Naive thymus-derived CD4-positive, alpha-beta T cell (primary cell): ENCODE results near the gene STAT4. TPM values are rescaled to one million over a fixed set of nuclear protein-coding genes. Genes with fewer than 3 reads are reported as not detected.

Experiments used
- ATAC-seq: fragments of 150-1000 bp; cut with Tn5 transposase; 2 replicates; pipeline ENCODE4 v1.10.0; 2021; ENCODE audit warnings: mild to moderate bottlenecking, moderate library complexity
- CTCF ChIA-PET: fragments of 350-600 bp; sonication (Branson Sonifier 250); formaldehyde crosslinking; loops from one replicate; lab custom pipeline; 2021; ENCODE audit warnings: antibody characterized with exemption; lab: Charles Lee
- POLR2A ChIA-PET: fragments of 350-600 bp; sonication (Branson Sonifier 250); formaldehyde crosslinking; loops from one replicate; lab custom pipeline; 2021; ENCODE audit warnings: antibody characterized with exemption, inconsistent platforms; lab: Charles Lee
- DNase-seq, 9 donors: peaks; one replicate each; pipeline versions ENCODE4 v3.0.0 to v3.0.0-alpha.2; 2020 to 2022; ENCODE audit warnings: mixed read lengths in 1 of 9
- H3K27ac ChIP-seq: one replicate; pipeline ENCODE4 v1.7.0; 2013; ENCODE audit warnings: mild to moderate bottlenecking, low read depth, low read length, moderate library complexity
- H3K27me3 ChIP-seq, 2 donors: one replicate each; pipeline ENCODE4 v1.7.0; 2013; ENCODE audit warnings: low read length in 2 of 2, mild to moderate bottlenecking in 2 of 2, moderate library complexity in 2 of 2; ENCODE audit not compliant: control insufficient read depth in 2 of 2, insufficient read depth in 2 of 2
- H3K36me3 ChIP-seq, 3 experiments: 1 replicate in 2 of 3; 2 replicates in 1 of 3; pipeline ENCODE4 v1.7.0; 2013; ENCODE audit warnings: low read length in 3 of 3, mild to moderate bottlenecking in 3 of 3, moderate library complexity in 1 of 3; ENCODE audit not compliant: insufficient read depth in 3 of 3, control insufficient read depth in 2 of 3
- H3K4me1 ChIP-seq, 2 donors: one replicate each; pipeline ENCODE4 v1.7.0; 2013; ENCODE audit warnings: low read length in 2 of 2, mild to moderate bottlenecking in 2 of 2, moderate library complexity in 1 of 2; ENCODE audit not compliant: control insufficient read depth in 2 of 2, insufficient read depth in 2 of 2
- H3K4me3 ChIP-seq: 2 replicates; pipeline ENCODE4 v1.7.0; 2013; ENCODE audit warnings: mild to moderate bottlenecking, low read length
- H3K9me3 ChIP-seq, 3 experiments: 1 replicate in 2 of 3; 2 replicates in 1 of 3; pipeline ENCODE4 v1.7.0; 2013; ENCODE audit warnings: low read length in 3 of 3; ENCODE audit not compliant: control insufficient read depth in 2 of 3
- H3K27ac Mint-ChIP-seq, 9 donors: one replicate each; pipeline ENCODE4 v1.8.0; 2020 to 2022; ENCODE audit warnings: mixed read lengths in 9 of 9, mild to moderate bottlenecking in 8 of 9, moderate library complexity in 5 of 9, inconsistent platforms in 2 of 9
- H3K27me3 Mint-ChIP-seq, 5 donors: one replicate each; pipeline ENCODE4 v1.8.0; 2021 to 2022; ENCODE audit warnings: mixed read lengths in 5 of 5, mild to moderate bottlenecking in 1 of 5
- H3K36me3 Mint-ChIP-seq, 5 donors: one replicate each; pipeline ENCODE4 v1.8.0; 2020 to 2022; ENCODE audit warnings: mixed read lengths in 5 of 5, mild to moderate bottlenecking in 3 of 5, inconsistent platforms in 1 of 5
- H3K4me1 Mint-ChIP-seq, 7 donors: one replicate each; pipeline ENCODE4 v1.8.0; 2020 to 2022; ENCODE audit warnings: mixed read lengths in 7 of 7, mild to moderate bottlenecking in 3 of 7, inconsistent platforms in 1 of 7
- H3K4me3 Mint-ChIP-seq, 10 donors: one replicate each; pipeline ENCODE4 v1.8.0; 2020 to 2022; ENCODE audit warnings: mild to moderate bottlenecking in 10 of 10, mixed read lengths in 10 of 10, moderate library complexity in 6 of 10, inconsistent platforms in 2 of 10
- H3K9me3 Mint-ChIP-seq, 11 donors: one replicate each; pipeline ENCODE4 v1.8.0; 2020 to 2022; ENCODE audit warnings: mixed read lengths in 11 of 11, mild to moderate bottlenecking in 4 of 11, inconsistent platforms in 1 of 11, moderate library complexity in 1 of 11
- intact Hi-C, 2 donors: fragments of 100-400 bp; cut with micrococcal nuclease; formaldehyde crosslinking; loops; one replicate each; pipeline ENCODE4 v1.15.1; 2023
- polyA plus RNA-seq, 2 donors: library from polyadenylated mRNA; unstranded; fragments of 300-500 nt; fragmentation: Illumina TruSeq; gene quantifications; one replicate each; pipeline ENCODE4 v1.2.3, GENCODE V29; 2021
- total RNA-seq, 6 experiments: library from RNA in 5 of 6; stranded (reverse) in 5 of 6; gene quantifications; 1 replicate in 5 of 6; 2 replicates in 1 of 6; pipeline ENCODE4 v1.2.3 and lab custom pipeline; 2021 to 2026

STAT4 gene
- total and polyA plus RNA-seq, 7 experiments from 2014 or later: 52.4 to 132 (median 114) TPM

GRCh38 chr2:191010887-191011885, 139.6 kb downstream of the STAT4 start:
- Mint-ChIP-seq H3K9me3 (peaks cover 0 to 6% (median 0%) of the 10 kb centered on the region in 11 donors), H3K27me3 (no peaks in the 10 kb centered on the region), H3K27ac (peak overlapping the region in 4 of 9 donors; percentile 74 to 89 (median 80)), H3K4me1 (peaks cover 36 to 57% (median 53%) of the 10 kb centered on the region in 7 donors), H3K4me3 (no peak overlapping the region), H3K36me3 (peaks cover 8 to 40% (median 38%) of the 10 kb centered on the region in 5 donors)
- Histone ChIP-seq H3K36me3 (peaks cover 24 to 32% (median 26%) of the 10 kb centered on the region in 3 experiments), H3K4me3 (peak overlapping the region; percentile 69), H3K9me3 (no peaks in the 10 kb centered on the region), H3K27me3 (no peaks in the 10 kb centered on the region), H3K4me1 (peaks cover 58 to 67% of the 10 kb centered on the region in 2 donors), H3K27ac (peak overlapping the region; percentile 87)
- intact Hi-C loops: loop anchor here (1.0 to 5.0 kb wide), 6 partner anchors 9 to 1249 kb away; partner anchors contain the start of genes NAB1 (in 1 of the 2), NEMP2 (in 1 of the 2) and OSGEPL1 (in 1 of the 2)
- ATAC-seq: no peak
- ChIA-PET POLR2A (interaction anchor here (0.6 to 6.6 kb wide), 14 partner anchors 9 to 130 kb away, joined by 3 to 58 read pairs (median 4); partner anchors contain the start of gene GLS), CTCF (interaction anchor here (0.6 to 2.3 kb wide), 3 partner anchors 9 to 18 kb away, joined by 3 to 10 read pairs (median 7); no protein-coding TSS in a partner anchor)
- DNase-seq: no peak

GRCh38 chr2:191009541-191010374, 141.0 kb downstream of the STAT4 start:
- Mint-ChIP-seq H3K36me3 (peaks cover 15 to 54% (median 50%) of the 10 kb centered on the region in 5 donors), H3K4me1 (peaks cover 36 to 69% (median 63%) of the 10 kb centered on the region in 7 donors), H3K4me3 (peak overlapping the region in 9 of 10 donors; percentile 12 to 78 (median 55)), H3K9me3 (peaks cover 0 to 7% (median 0%) of the 10 kb centered on the region in 11 donors), H3K27me3 (no peaks in the 10 kb centered on the region), H3K27ac (peak overlapping the region; percentile 40 to 90 (median 73))
- ChIA-PET CTCF (interaction anchor here (2.3 kb wide), 1 partner anchor 19 kb away, joined by 10 read pairs; no protein-coding TSS in a partner anchor), POLR2A (interaction anchor here (3.0 to 6.6 kb wide), 2 partner anchors 14 to 26 kb away, joined by 9 to 58 read pairs; no protein-coding TSS in a partner anchor)
- Histone ChIP-seq H3K9me3 (no peaks in the 10 kb centered on the region), H3K36me3 (peaks cover 38 to 46% (median 39%) of the 10 kb centered on the region in 3 experiments), H3K4me1 (peaks cover 52 to 70% of the 10 kb centered on the region in 2 donors), H3K27me3 (no peaks in the 10 kb centered on the region), H3K27ac (peak overlapping the region; percentile 46), H3K4me3 (no peak overlapping the region)
- intact Hi-C loops: loop anchor here (5.0 kb wide), 4 partner anchors 32 to 1247 kb away; partner anchors contain the start of genes NAB1 (in 1 of the 2), NEMP2 (in 1 of the 2) and OSGEPL1 (in 1 of the 2)
- ATAC-seq (no peak), DNase-seq (no peak)

GRCh38 chr2:191008286-191008685, 142.5 kb downstream of the STAT4 start:
- peak overlapping the region in 8 of 9 donors; percentile 58 to 92 (median 80) for H3K27ac Mint-ChIP-seq
- Histone ChIP-seq H3K9me3 (no peaks in the 10 kb centered on the region), H3K27me3 (no peaks in the 10 kb centered on the region), H3K36me3 (peaks cover 47 to 61% (median 54%) of the 10 kb centered on the region in 3 experiments), H3K4me3 (no peak overlapping the region), H3K4me1 (peaks cover 46 to 66% of the 10 kb centered on the region in 2 donors), H3K27ac (peak overlapping the region; percentile 33)
- ChIA-PET CTCF (no interaction called here), POLR2A (interaction anchor here (0.6 to 1.3 kb wide), 9 partner anchors 14 to 502 kb away, joined by 3 to 6 read pairs (median 3); partner anchors contain the start of gene GLS)
- no peak for ATAC-seq
- intact Hi-C loops: no loop called here
- H3K36me3 Mint-ChIP-seq: peaks cover 20 to 69% (median 65%) of the 10 kb centered on the region in 5 donors
- peaks cover 43 to 83% (median 77%) of the 10 kb centered on the region in 7 donors for H3K4me1 Mint-ChIP-seq
- H3K9me3 Mint-ChIP-seq: peaks cover 0 to 18% (median 3%) of the 10 kb centered on the region in 11 donors
- peak overlapping the region in 9 of 10 donors; percentile 12 to 74 (median 66) for H3K4me3 Mint-ChIP-seq
- H3K27me3 Mint-ChIP-seq: no peaks in the 10 kb centered on the region
- DNase-seq: no peak

DNA sequence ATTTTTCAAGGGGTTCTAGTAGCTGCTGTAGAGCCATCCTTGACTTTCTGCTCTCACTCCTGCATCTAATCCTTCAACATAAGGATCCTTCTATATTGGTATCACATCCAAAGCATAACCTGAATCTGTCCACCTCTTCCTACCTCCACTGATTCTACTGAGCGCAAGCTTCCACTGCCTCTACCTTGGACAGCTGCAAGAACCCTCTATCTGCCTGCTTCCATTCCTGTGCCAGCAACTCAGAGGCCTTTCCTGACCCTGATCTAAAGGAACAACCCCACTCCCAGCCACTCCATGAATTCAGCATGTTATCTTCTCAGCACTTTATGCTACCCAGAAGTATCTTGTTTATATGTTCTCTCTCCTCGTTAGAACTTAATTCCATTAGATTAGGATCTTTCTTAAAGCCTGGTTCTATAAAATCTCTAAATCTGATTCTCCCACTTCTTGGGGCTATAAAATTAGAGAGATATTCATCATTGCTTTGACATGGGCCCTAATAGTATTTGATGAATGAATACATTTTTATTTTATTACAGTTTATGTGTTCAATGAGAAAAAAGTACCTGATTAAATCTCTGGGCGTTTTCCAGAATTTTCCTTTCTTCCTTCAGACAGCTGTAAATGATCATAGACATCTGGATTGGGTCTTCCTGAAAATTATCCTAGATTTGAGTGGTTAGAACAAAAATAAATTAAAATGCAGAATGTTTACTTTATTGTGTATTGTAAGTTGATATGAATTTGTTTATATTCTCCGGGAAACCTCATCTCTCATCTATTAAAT, 143.6 kb downstream of the STAT4 start:
- CTCF ChIA-PET: no interaction called here
- H3K36me3 ChIP-seq: peaks cover 58 to 72% (median 64%) of the 10 kb centered on the region in 3 experiments
- H3K4me3 Mint-ChIP-seq: peak overlapping the region in 9 of 10 donors; percentile 3 to 68 (median 59)
- peak overlapping the region; percentile 34 for H3K27ac ChIP-seq
- H3K4me1 Mint-ChIP-seq: peaks cover 43 to 93% (median 87%) of the 10 kb centered on the region in 7 donors
- ATAC-seq (no peak), DNase-seq (no peak)
- H3K4me1 ChIP-seq: peaks cover 51 to 68% of the 10 kb centered on the region in 2 donors
- peaks cover 26 to 77% (median 73%) of the 10 kb centered on the region in 5 donors for H3K36me3 Mint-ChIP-seq
- peak overlapping the region; percentile 25 to 88 (median 82) for H3K27ac Mint-ChIP-seq
- intact Hi-C loops: no loop called here
- no peaks in the 10 kb centered on the region for H3K9me3 ChIP-seq
- no peak overlapping the region for H3K4me3 ChIP-seq
- H3K27me3 Mint-ChIP-seq: no peaks in the 10 kb centered on the region
- no peaks in the 10 kb centered on the region for H3K27me3 ChIP-seq
- H3K9me3 Mint-ChIP-seq: peaks cover 0 to 19% (median 3%) of the 10 kb centered on the region in 11 donors
- POLR2A ChIA-PET: interaction anchor here (0.8 to 1.2 kb wide), 5 partner anchors 14 to 125 kb away, joined by 3 to 4 read pairs (median 3); no protein-coding TSS in a partner anchor

DNA sequence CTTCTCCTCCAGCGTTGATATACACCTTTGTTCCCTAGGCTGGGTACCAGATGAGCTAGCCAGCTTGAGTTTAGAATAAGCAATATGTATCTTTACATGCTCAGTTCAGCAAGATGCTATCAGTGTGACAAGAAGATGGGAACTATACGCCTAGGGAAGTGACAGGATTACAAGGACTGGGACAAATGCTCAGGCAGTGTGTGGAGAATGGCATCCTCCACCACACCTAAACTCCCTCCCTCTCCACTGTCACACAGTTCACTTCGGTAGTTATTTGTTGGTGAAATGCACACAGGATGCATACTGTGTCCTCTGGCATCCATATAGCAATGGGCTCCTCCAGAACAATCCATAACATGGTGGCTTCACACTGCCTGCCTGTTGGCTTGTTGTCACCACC, 144.5 kb downstream of the STAT4 start:
- ChIA-PET POLR2A (interaction anchor here (1.1 to 2.0 kb wide), 2 partner anchors 13 to 15 kb away, joined by 3 to 4 read pairs; no protein-coding TSS in a partner anchor), CTCF (no interaction called here)
- Histone ChIP-seq H3K4me3 (no peak overlapping the region), H3K27ac (peak overlapping the region; percentile 34), H3K9me3 (no peaks in the 10 kb centered on the region), H3K36me3 (peaks cover 67 to 73% (median 73%) of the 10 kb centered on the region in 3 experiments), H3K27me3 (no peaks in the 10 kb centered on the region), H3K4me1 (peaks cover 52 to 67% of the 10 kb centered on the region in 2 donors)
- peak overlapping the region in 8 of 9 donors; percentile 18 to 88 (median 82) for H3K27ac Mint-ChIP-seq
- DNase-seq (no peak), ATAC-seq (no peak)
- peaks cover 38 to 92% (median 85%) of the 10 kb centered on the region in 7 donors for H3K4me1 Mint-ChIP-seq
- no peaks in the 10 kb centered on the region for H3K27me3 Mint-ChIP-seq
- peaks cover 0 to 19% (median 3%) of the 10 kb centered on the region in 11 donors for H3K9me3 Mint-ChIP-seq
- intact Hi-C loops: no loop called here
- H3K36me3 Mint-ChIP-seq: peaks cover 28 to 82% (median 77%) of the 10 kb centered on the region in 5 donors
- H3K4me3 Mint-ChIP-seq: peak overlapping the region in 5 of 10 donors; percentile 4 to 68 (median 61)
